Myocyte (in vitro differentiated cells): ENCODE results near the gene GPRIN3. TPM values are rescaled to one million over a fixed set of nuclear protein-coding genes. Genes with fewer than 3 reads are reported as not detected.

Source experiments
- DNase-seq: peaks from one replicate; pipeline ENCODE4 v3.0.0-alpha.2; 2012; ENCODE audit warnings: low read depth
- total RNA-seq: library from RNA; depleted of rRNA; stranded (reverse); fragments of >200 nt; gene quantifications from 2 replicates; pipeline ENCODE4 v1.2.3, GENCODE V29; 2014

The GPRIN3 gene
- total RNA-seq, 1 donor from 2014 or later, result 0.35 TPM

GRCh38 chr4:89293299-89293698 lies 14.3 kb downstream of the GPRIN3 start:
- DNase-seq, result no peak

DNA sequence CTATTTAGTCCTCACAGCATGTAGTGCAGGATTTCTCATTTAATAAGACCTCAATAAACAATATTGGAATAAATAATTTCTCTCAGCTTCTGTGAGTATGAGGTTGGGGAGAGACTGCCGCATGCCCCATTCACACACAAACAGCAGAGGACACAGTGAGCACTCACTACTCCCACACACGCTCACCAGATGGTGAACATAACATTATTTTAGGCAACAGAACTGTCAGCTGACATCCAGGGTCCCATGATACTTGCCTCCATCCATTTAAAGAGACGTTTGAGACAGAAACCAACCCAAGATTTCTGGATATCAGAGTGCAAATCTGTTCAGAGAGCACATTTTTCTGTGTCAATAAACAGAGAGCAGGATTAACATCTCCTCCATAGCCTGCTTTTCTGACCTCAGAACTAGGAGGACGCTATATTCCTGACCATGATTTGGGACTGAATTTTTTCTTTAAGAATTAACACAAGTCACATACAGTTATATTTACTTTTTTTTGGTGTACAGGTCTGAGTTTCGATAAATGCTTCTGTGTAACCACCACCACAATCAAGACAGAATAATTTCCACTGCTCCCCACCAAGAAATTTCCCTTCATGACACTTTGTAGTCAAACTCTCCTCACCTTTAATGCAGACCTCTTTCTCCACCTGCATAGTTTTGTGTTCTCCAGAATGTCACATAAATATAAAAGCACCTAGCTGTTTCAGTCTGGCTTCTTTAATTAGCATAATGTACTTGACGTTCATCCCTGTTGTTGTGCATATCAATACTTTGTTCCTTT lies 16.7 kb downstream of the GPRIN3 start:
- no peak for DNase-seq

GRCh38 chr4:89289312-89289711 lies 18.3 kb downstream of the GPRIN3 start:
- no peak for DNase-seq

GRCh38 chr4:89288430-89288829 lies 19.2 kb downstream of the GPRIN3 start:
- no peak for DNase-seq

- DNase-seq, result no peak
Measured at GRCh38 chr4:89287945-89288344, 19.7 kb downstream of the GPRIN3 start.

DNA sequence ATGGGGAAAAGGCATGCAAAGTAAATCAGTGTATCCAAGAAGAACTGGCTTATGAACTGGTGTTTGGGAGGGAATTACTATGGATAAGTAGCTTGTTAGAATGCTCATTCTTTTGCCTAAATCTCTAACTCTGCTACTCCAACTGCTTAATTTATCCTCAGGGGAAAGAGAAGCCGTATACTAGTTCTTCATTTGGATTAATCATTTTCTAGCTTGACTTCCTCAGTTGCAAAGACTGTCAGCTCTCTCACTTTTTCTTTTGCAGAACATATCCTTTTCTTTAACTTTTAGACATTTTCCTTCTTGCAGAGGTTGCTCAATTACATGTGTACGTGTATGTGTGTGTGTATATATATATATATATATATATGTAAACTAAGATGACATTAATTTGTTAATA lies 21.9 kb downstream of the GPRIN3 start:
- no peak for DNase-seq

DNA sequence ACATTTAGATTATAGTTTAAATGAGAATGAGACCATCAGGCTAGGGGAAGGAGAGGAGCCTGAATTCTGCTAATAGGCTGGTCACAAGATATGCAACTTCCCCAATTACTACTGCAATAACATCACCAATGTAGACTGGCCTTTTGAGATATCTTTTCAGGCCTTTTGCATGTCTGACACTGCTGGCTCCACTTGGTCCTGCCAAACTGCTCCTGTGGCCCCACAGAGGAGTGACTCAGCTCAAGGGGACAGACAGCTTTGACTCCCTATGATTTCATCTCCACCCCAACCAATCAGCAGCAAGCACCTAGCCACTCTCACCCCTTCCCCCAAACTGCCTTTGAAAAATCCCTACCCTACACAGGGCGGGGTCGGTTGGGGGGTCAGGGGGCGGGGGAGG lies 22.8 kb downstream of the GPRIN3 start:
- peak; percentile 5 for DNase-seq

- no peak for DNase-seq
Measured at GRCh38 chr4:89284020-89284424, 23.6 kb downstream of the GPRIN3 start.

GRCh38 chr4:89283226-89284009 lies 24.2 kb downstream of the GPRIN3 start:
- DNase-seq, result no peak

DNA sequence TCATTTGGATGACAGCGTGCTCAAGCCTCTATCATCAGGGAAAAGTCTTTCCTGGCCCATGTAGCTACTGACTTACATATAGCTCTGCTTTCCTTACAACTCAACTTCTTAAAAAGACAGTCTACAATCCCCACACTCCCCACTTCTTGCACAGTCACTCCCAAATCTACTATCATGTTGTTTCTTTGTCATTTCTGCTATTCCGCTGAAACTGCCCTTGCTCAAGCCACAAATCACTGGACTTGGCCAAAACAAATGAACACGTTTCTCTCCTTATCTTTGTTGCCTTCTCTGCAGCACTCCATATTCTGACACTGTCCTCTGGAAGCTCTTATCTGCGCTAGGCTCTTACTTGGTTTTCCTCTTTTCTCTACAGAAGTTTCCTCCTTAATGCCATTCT lies 28.2 kb downstream of the GPRIN3 start:
- DNase-seq, result no peak

- no peak for DNase-seq
Measured at GRCh38 chr4:89277412-89277811, 30.2 kb downstream of the GPRIN3 start.

DNA sequence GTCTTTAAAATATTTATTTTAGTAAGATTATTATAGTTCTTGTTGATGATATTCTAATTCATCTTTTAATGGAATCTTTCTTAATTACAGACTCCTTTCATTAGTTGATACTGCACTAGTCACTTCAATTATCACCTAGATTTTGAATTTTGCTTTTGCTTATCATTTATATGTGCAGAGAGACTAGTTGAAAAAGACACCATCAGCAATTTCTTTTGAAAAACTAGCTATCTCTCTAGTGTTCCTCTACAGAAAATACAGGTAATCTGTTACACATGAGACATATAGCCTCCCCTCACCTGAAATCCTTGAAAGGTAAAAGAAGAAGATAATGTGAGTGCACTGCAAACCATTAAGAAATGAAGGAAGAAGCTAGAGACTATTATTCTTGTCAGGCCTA lies 31.3 kb downstream of the GPRIN3 start:
- DNase-seq, result no peak

DNA sequence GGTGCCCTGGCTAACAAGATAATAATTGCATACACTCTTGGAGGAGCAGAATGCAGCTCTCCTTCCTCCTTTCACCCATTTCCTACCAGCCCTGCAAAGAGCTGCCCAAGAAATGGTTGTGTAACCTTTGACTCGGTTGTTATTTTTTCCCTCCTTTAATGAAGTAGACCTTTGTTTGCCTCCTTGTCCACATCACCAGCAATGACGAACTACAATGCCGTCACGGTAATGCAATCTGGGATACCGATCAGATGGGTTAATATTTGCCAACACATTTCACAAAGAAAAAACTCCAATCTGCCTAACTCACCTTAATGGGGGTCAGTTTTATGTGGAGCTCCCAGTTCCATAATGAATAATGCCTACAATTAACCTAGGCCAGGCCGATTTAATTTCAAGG lies 32.0 kb downstream of the GPRIN3 start:
- no peak for DNase-seq

- DNase-seq, result no peak
Measured at GRCh38 chr4:89273741-89274141, 33.9 kb downstream of the GPRIN3 start.

- DNase-seq, result no peak
Measured at GRCh38 chr4:89270792-89271191, 36.8 kb downstream of the GPRIN3 start.

DNA sequence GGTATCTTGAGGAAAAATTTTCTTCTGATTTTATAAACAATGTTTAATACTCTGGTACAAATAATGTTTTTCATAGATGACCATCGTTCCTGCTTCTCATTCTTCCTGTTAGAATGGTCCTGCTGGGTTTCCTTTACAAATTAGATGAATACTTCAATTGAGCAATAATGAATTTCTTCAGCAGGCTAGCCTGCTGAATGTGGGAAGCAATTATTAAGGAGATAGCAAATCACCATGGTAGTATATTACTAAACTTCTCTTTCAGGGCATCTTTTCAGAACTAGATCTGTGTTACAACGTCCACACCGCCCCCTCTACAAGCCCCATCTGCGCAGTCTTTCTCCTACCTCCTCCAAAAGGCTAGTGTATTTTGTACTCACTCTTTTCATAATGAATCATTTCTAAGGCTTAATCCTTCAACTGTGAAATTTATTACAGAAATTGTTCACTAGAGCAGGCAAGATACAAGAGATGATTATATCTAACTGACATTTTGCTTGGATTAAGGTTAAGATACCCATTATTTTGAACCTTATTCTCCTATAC lies 38.4 kb downstream of the GPRIN3 start:
- no peak for DNase-seq

- DNase-seq, result peak; percentile 46
Measured at GRCh38 chr4:89268679-89269078, 38.9 kb downstream of the GPRIN3 start.

GRCh38 chr4:89267846-89268245 lies 39.8 kb downstream of the GPRIN3 start:
- no peak for DNase-seq

DNA sequence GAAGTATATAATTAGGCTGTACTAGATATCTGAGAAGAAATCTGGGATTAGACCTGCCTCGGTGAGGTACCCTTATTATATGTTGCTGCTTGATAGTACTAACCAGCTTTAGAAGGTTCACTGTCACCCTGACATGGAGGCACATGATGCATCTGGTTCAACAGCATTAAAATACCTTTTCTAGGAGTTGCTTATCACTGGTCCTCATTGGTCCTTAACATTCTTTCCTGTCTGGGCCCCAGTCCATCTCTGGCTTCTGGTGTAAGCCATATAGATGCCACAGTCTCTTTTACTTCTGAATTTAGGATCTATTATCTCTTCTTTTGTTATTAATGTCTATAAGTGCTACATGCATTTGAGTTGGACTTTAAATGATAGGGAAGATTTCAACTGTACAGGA lies 40.2 kb downstream of the GPRIN3 start:
- no peak for DNase-seq

DNA sequence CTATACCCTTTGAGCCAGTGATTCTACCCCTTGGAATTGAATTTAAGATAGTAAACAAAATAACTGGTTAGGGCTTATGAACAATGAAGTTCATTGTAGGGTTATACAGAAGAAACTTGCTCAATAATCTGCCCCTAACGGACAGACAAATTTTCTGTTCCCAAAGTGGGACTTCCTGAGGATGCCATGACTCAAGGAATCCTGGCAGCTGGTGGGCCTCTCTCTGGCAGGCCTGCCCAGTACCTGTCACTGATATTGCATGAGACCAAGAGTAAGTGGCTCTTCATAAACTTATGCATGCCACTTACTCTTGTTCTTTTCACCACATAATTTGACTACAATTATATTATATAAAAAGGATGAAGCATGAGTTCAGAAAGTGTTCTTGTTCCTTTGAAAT lies 41.5 kb downstream of the GPRIN3 start:
- no peak for DNase-seq

DNA sequence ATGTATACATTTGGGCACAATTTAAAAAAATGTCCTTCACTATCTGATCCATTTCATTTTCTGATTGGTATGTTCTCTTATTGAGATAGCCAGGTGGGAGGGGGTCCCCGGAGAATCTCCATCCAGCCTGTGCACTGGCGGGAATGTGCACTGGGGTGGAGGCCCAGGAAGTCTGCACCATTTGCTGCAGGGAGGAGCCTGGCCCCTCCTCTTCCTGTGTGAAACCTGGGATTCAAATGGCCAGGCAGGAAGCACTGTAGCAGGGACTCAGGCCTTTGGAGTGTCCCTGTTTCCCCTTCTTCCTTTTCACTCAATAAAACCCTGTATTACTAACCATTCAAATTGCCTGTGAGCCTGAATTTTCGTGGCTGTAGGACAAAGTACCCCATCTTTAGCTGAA lies 44.3 kb downstream of the GPRIN3 start:
- no peak for DNase-seq

DNA sequence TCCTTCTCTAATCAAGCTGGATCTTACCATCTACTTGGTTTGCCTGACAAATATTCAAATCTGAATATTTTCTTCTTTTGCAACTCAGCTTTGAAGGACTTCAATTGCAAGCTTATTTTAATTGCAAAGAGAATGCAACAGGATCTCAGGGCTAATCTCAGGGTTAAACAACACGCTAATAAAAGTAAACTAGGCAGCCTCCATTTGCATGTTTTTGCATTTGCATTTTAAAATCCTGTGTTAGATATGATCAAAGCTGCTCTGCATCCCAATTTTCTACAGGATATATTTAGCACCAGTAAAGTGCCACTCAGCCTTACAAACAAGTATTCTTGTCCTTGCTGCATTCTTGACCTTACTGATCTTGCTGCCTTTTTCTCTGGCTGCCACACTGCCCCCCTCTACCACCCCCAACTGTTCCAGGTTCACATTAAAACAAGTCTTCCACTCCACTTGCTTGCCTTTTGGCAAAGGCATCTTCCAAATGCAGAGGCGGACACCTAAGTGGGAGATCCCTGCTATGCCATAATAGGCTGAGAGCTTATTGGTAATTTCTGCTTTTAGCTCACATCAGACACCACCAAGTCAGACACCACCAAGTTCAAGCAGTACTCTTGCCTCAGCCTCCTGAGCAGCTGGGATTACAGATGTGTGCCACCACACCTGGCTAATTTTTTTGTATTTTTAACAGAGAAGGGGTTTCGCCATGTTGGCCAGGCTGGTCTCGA lies 48.1 kb downstream of the GPRIN3 start:
- no peak for DNase-seq
